Mesenchymal stem cell (in vitro differentiated cells and primary cell): ENCODE measurements around the gene UFD1.

Experiments used
- DNase-seq: peaks from one replicate; pipeline ENCODE4 v3.0.0-alpha.2; 2013
- H2AFZ ChIP-seq: one replicate; pipeline ENCODE4 v1.6.1; 2013; ENCODE audit warnings: low read depth, mild to moderate bottlenecking, control low read depth, inconsistent platforms, low read length, moderate library complexity
- H2AK5ac ChIP-seq: 2 replicates; pipeline ENCODE4 v1.6.1; 2013; ENCODE audit warnings: low read length, moderate library complexity, mild to moderate bottlenecking, inconsistent platforms; ENCODE audit not compliant: severe bottlenecking
- H2BK120ac ChIP-seq: one replicate; pipeline ENCODE4 v1.6.1; 2013; ENCODE audit warnings: low read depth, mild to moderate bottlenecking, inconsistent platforms, low read length, moderate library complexity
- H2BK12ac ChIP-seq, 2 experiments: one replicate each; pipeline ENCODE4 v1.6.1; 2013; ENCODE audit warnings: inconsistent platforms in 2 of 2, low read length in 2 of 2, mild to moderate bottlenecking in 2 of 2, moderate library complexity in 2 of 2, control low read depth in 1 of 2
- H2BK15ac ChIP-seq: one replicate; pipeline ENCODE4 v1.6.1; 2013; ENCODE audit warnings: mild to moderate bottlenecking, low read depth, inconsistent platforms; ENCODE audit not compliant: poor library complexity, severe bottlenecking
- H2BK5ac ChIP-seq: 2 replicates; pipeline ENCODE4 v1.6.1; 2013; ENCODE audit warnings: low read depth, mild to moderate bottlenecking, low read length, control low read depth, inconsistent platforms; ENCODE audit not compliant: poor library complexity, severe bottlenecking
- H3K14ac ChIP-seq, 2 experiments: one replicate each; pipeline ENCODE4 v1.6.1; 2013; ENCODE audit warnings: inconsistent platforms in 2 of 2, low read length in 2 of 2, control low read depth in 1 of 2, mild to moderate bottlenecking in 1 of 2, moderate library complexity in 1 of 2
- H3K18ac ChIP-seq, 2 experiments: one replicate each; pipeline ENCODE4 v1.6.1; 2013; ENCODE audit warnings: inconsistent platforms in 2 of 2, low read length in 2 of 2, control low read depth in 1 of 2, low read depth in 1 of 2, mild to moderate bottlenecking in 1 of 2
- H3K23ac ChIP-seq, 2 experiments: one replicate each; pipeline ENCODE4 v1.6.1; 2013; ENCODE audit warnings: inconsistent platforms in 2 of 2, low read length in 2 of 2, mild to moderate bottlenecking in 2 of 2, moderate library complexity in 2 of 2, control low read depth in 1 of 2
- H3K27ac ChIP-seq: 2 replicates; pipeline ENCODE4 v1.5.1; 2013; ENCODE audit warnings: mild to moderate bottlenecking, moderate library complexity, low read length, control low read depth, inconsistent platforms; ENCODE audit not compliant: poor library complexity, severe bottlenecking
- H3K27me3 ChIP-seq, 2 experiments: 2 replicates each; pipeline versions ENCODE4 v1.6.1 to v1.7.0; 2013; ENCODE audit warnings: low read length in 2 of 2, mild to moderate bottlenecking in 2 of 2, moderate library complexity in 2 of 2, control low read depth in 1 of 2, inconsistent platforms in 1 of 2; ENCODE audit not compliant: control insufficient read depth in 1 of 2, insufficient read depth in 1 of 2
- H3K36me3 ChIP-seq, 2 experiments: 2 replicates each; pipeline versions ENCODE4 v1.6.1 to v1.7.0; 2013; ENCODE audit warnings: low read length in 2 of 2, control low read depth in 1 of 2, inconsistent platforms in 1 of 2, low read depth in 1 of 2, mild to moderate bottlenecking in 1 of 2; ENCODE audit not compliant: insufficient read depth in 2 of 2, control insufficient read depth in 1 of 2
- H3K4ac ChIP-seq, 2 experiments: one replicate each; pipeline ENCODE4 v1.6.1; 2013; ENCODE audit warnings: inconsistent platforms in 2 of 2, low read length in 2 of 2, mild to moderate bottlenecking in 2 of 2, moderate library complexity in 2 of 2, control low read depth in 1 of 2, low read depth in 1 of 2
- H3K4me1 ChIP-seq: 2 replicates; pipeline ENCODE4 v1.6.1; 2013; ENCODE audit warnings: low read depth, low read length, control low read depth; ENCODE audit not compliant: control insufficient read depth, insufficient read depth
- H3K4me2 ChIP-seq: 2 replicates; pipeline ENCODE4 v1.6.1; 2013; ENCODE audit warnings: low read length, mild to moderate bottlenecking, inconsistent platforms; ENCODE audit not compliant: poor library complexity, severe bottlenecking
- H3K4me3 ChIP-seq, 2 experiments: 2 replicates each; pipeline versions ENCODE4 v1.5.1 to v1.7.0; 2013; ENCODE audit warnings: low read length in 2 of 2, mild to moderate bottlenecking in 2 of 2, control low read depth in 1 of 2, low read depth in 1 of 2; ENCODE audit not compliant: insufficient read depth in 1 of 2
- H3K79me1 ChIP-seq: replicated peaks from 2 replicates; pipeline ENCODE4 v1.6.1; 2013; ENCODE audit warnings: mild to moderate bottlenecking, control low read depth, low read length, inconsistent platforms; ENCODE audit not compliant: poor library complexity, severe bottlenecking
- H3K9ac ChIP-seq: 2 replicates; pipeline ENCODE4 v1.7.0; 2013; ENCODE audit warnings: mild to moderate bottlenecking, low read length, moderate library complexity
- H3K9me3 ChIP-seq: 2 replicates; pipeline ENCODE4 v1.7.0; 2013; ENCODE audit warnings: mild to moderate bottlenecking, low read length; ENCODE audit not compliant: control insufficient read depth
- H4K8ac ChIP-seq: one replicate; pipeline ENCODE4 v1.6.1; 2013; ENCODE audit warnings: inconsistent platforms, mild to moderate bottlenecking, low read length, moderate library complexity
- H4K91ac ChIP-seq: one replicate; pipeline ENCODE4 v1.6.1; 2013; ENCODE audit warnings: mild to moderate bottlenecking, low read length, inconsistent platforms
- WGBS: methylation state at CpG from one replicate; pipeline ENCODE4 v1.1.7; 2013; ENCODE audit warnings: mixed read lengths; 5-methylcytosine and 5-hydroxymethylcytosine counted together

Gene UFD1

GRCh38 chr22:19526076-19526701 is 47.2 kb upstream of the UFD1 start:
- H2BK12ac ChIP-seq: no peak overlapping the region
- H2BK120ac ChIP-seq: no peak overlapping the region
- no peak for DNase-seq
- H2BK15ac ChIP-seq: no peak overlapping the region
- no peak overlapping the region for H3K23ac ChIP-seq
- H3K27ac ChIP-seq: no peak overlapping the region
- H3K4me1 ChIP-seq: peaks cover 21% of the 10 kb centered on the region
- 90% methylated on average over 11 of the region's 11 CpGs for WGBS
- no peaks in the 10 kb centered on the region for H3K79me1 ChIP-seq
- no peak overlapping the region for H3K14ac ChIP-seq
- H3K18ac ChIP-seq: no peak overlapping the region
- H3K36me3 ChIP-seq: no peaks in the 10 kb centered on the region
- no peak overlapping the region for H2AK5ac ChIP-seq
- H3K4ac ChIP-seq: no peak overlapping the region
- H3K4me2 ChIP-seq: no peak overlapping the region
- no peak overlapping the region for H4K8ac ChIP-seq
- H2BK5ac ChIP-seq: no peak overlapping the region
- H4K91ac ChIP-seq: no peak overlapping the region
- peaks cover 51 to 52% of the 10 kb centered on the region in 2 experiments for H3K27me3 ChIP-seq
- H3K9me3 ChIP-seq: no peaks in the 10 kb centered on the region
- H3K4me3 ChIP-seq: no peak overlapping the region
- H2AFZ ChIP-seq: no peak overlapping the region
- H3K9ac ChIP-seq: no peak overlapping the region

- Histone ChIP-seq H3K9ac (no peak overlapping the region), H3K9me3 (no peaks in the 10 kb centered on the region), H4K8ac (no peak overlapping the region), H2BK120ac (no peak overlapping the region), H3K23ac (no peak overlapping the region), H2BK5ac (no peak overlapping the region), H3K27ac (no peak overlapping the region), H3K27me3 (peaks cover 47 to 51% of the 10 kb centered on the region in 2 experiments), H3K4me3 (no peak overlapping the region), H3K4ac (no peak overlapping the region), H3K4me1 (peaks cover 19% of the 10 kb centered on the region), H3K18ac (no peak overlapping the region), H3K79me1 (no peaks in the 10 kb centered on the region), H3K4me2 (no peak overlapping the region), H3K36me3 (no peaks in the 10 kb centered on the region), H2AK5ac (no peak overlapping the region), H3K14ac (no peak overlapping the region), H2BK12ac (no peak overlapping the region), H2BK15ac (no peak overlapping the region), H4K91ac (no peak overlapping the region), H2AFZ (no peak overlapping the region)
- DNase-seq: no peak
- 69% methylated on average over 3 of the region's 3 CpGs for WGBS
These were observed 46.7 kb upstream of the UFD1 start for GRCh38 chr22:19525666-19526065.

- Histone ChIP-seq H3K4ac (no peak overlapping the region), H3K4me1 (peaks cover 19% of the 10 kb centered on the region), H2BK15ac (no peak overlapping the region), H3K23ac (no peak overlapping the region), H2AK5ac (no peak overlapping the region), H2AFZ (no peak overlapping the region), H2BK12ac (no peak overlapping the region), H2BK120ac (no peak overlapping the region), H3K79me1 (no peaks in the 10 kb centered on the region), H3K4me2 (no peak overlapping the region), H4K8ac (no peak overlapping the region), H3K36me3 (no peaks in the 10 kb centered on the region), H2BK5ac (no peak overlapping the region), H3K9me3 (no peaks in the 10 kb centered on the region), H3K4me3 (no peak overlapping the region), H3K14ac (no peak overlapping the region), H3K18ac (no peak overlapping the region), H3K27me3 (peaks cover 45 to 49% of the 10 kb centered on the region in 2 experiments), H4K91ac (no peak overlapping the region), H3K27ac (no peak overlapping the region), H3K9ac (no peak overlapping the region)
- 90% methylated on average over 15 of the region's 15 CpGs for WGBS
- no peak for DNase-seq
These were observed 46.2 kb upstream of the UFD1 start for GRCh38 chr22:19525116-19525660.

- H3K9me3 ChIP-seq: no peaks in the 10 kb centered on the region
- no peaks in the 10 kb centered on the region for H3K79me1 ChIP-seq
- H3K4me2 ChIP-seq: peak within 1 kb of the TSS; percentile 65
- H3K18ac ChIP-seq: no peak within 1 kb of the TSS
- H3K4me1 ChIP-seq: peaks cover 19% of the 10 kb centered on the region
- no peak within 1 kb of the TSS for H3K14ac ChIP-seq
- no peaks in the 10 kb centered on the region for H3K36me3 ChIP-seq
- H4K91ac ChIP-seq: no peak within 1 kb of the TSS
- H2BK120ac ChIP-seq: no peak within 1 kb of the TSS
- no peak within 1 kb of the TSS for H2AFZ ChIP-seq
- H3K9ac ChIP-seq: no peak within 1 kb of the TSS
- no peak within 1 kb of the TSS for H3K23ac ChIP-seq
- no peak within 1 kb of the TSS for H2BK5ac ChIP-seq
- WGBS: 4% methylated on average over 69 of the region's 69 CpGs
- no peak within 1 kb of the TSS for H3K27ac ChIP-seq
- peaks cover 45 to 49% of the 10 kb centered on the region in 2 experiments for H3K27me3 ChIP-seq
- H2BK12ac ChIP-seq: no peak within 1 kb of the TSS
- H2BK15ac ChIP-seq: no peak within 1 kb of the TSS
- peak; percentile 28 for DNase-seq
- H4K8ac ChIP-seq: no peak within 1 kb of the TSS
- H3K4ac ChIP-seq: no peak within 1 kb of the TSS
- no peak within 1 kb of the TSS for H2AK5ac ChIP-seq
- H3K4me3 ChIP-seq: peak within 1 kb of the TSS; percentile 27 to 49
These were observed 45.5 kb upstream of the UFD1 start, which contains the start of gene CLDN5 for GRCh38 chr22:19524170-19525115. Gene CLDN5 (minus strand): TSS chr22:19524410. CDS start chr22:19524255, 155 bp downstream.
